HepG2 (cell line): ENCODE results near the gene CDX1. TPM values are rescaled to one million over a fixed set of nuclear protein-coding genes. Genes with fewer than 3 reads are reported as not detected.

ENCODE experiments used
- ATAC-seq: fragments of 200-7000 bp; cut with Tn5 transposase; 3 replicates; pipeline ENCODE4 v1.9.1; 2020; ENCODE audit warnings: mild to moderate bottlenecking, moderate library complexity
- BruUV-seq: library from RNA; stranded (reverse); fragments of 400-500 nt; replicated peaks from 2 replicates; lab custom pipeline; 2021; lab: Mats Ljungman, UMichigan
- CTCF ChIA-PET: fragments of 300-600 bp; formaldehyde crosslinking; extraction: SDS; loops from one replicate; lab custom pipeline; 2021; ENCODE audit warnings: low total read pairs, inconsistent platforms, low intra/inter-chr PET ratio; lab: Yijun Ruan, JAX
- POLR2A ChIA-PET: fragments of 350-600 bp; sonication (Branson Sonifier 250); formaldehyde crosslinking; loops from one replicate; lab custom pipeline; 2020; ENCODE audit warnings: antibody characterized with exemption, inconsistent platforms; lab: Yijun Ruan, JAX
- DNase-seq: peaks from one replicate; pipeline ENCODE4 v3.0.0-alpha.2; 2015; ENCODE audit warnings: low spot score
- FAIRE-seq: peaks from 3 replicates; lab custom pipeline; 2011; peaks lifted over from hg19 to GRCh38; lab: Jason Lieb, UNC
- H2AFZ ChIP-seq: one replicate; pipeline ENCODE4 v1.6.1; 2011; ENCODE audit warnings: low read length, inconsistent platforms
- H3K27ac ChIP-seq: fragments of 300-600 bp; 3 replicates; pipeline ENCODE4 v1.8.0; 2011; ENCODE audit warnings: mixed run types, mild to moderate bottlenecking, mixed read lengths, low read length, inconsistent platforms; ENCODE audit not compliant: insufficient read depth; ENCODE audit errors: extremely low read length
- H3K27me3 ChIP-seq, 2 experiments: fragments of 200-600 bp in 1 of 2; 2 replicates in 1 of 2; 3 replicates in 1 of 2; pipeline versions ENCODE4 v1.6.0 to v1.8.0; 2011; ENCODE audit warnings: low read length in 2 of 2, mild to moderate bottlenecking in 2 of 2, moderate library complexity in 2 of 2, inconsistent platforms in 1 of 2; ENCODE audit not compliant: insufficient read depth in 2 of 2, control insufficient read depth in 1 of 2
- H3K36me3 ChIP-seq, 2 experiments: fragments of 200-600 bp in 1 of 2; replicated peaks in 1 of 2; 2 replicates in 1 of 2; 3 replicates in 1 of 2; pipeline versions ENCODE4 v1.5.1 to v1.8.0; 2011; ENCODE audit warnings: low read length in 2 of 2, inconsistent platforms in 1 of 2; ENCODE audit not compliant: insufficient read depth in 2 of 2, control insufficient read depth in 1 of 2
- H3K4me1 ChIP-seq: 2 replicates; pipeline ENCODE4 v1.5.1; 2012; ENCODE audit warnings: low read length, inconsistent platforms; ENCODE audit not compliant: insufficient read depth
- H3K4me2 ChIP-seq: 2 replicates; pipeline ENCODE4 v1.6.0; 2011; ENCODE audit warnings: low read depth, low read length, inconsistent platforms
- H3K4me3 ChIP-seq, 3 experiments: fragments of 200-600 bp in 1 of 3; sonication (generic), shearing (Covaris generic) in 1 of 3; replicated peaks in 1 of 3; 2 replicates each; pipeline ENCODE4 v1.5.1; 2011 to 2016; ENCODE audit warnings: low read length in 3 of 3, inconsistent platforms in 2 of 3, low read depth in 2 of 3, mild to moderate bottlenecking in 2 of 3, control low read depth in 1 of 3, mixed read lengths in 1 of 3; ENCODE audit not compliant: insufficient read depth in 1 of 3
- H3K79me2 ChIP-seq: one replicate; pipeline ENCODE4 v1.6.1; 2011; ENCODE audit warnings: low read length, inconsistent platforms; ENCODE audit not compliant: insufficient read depth
- H3K9ac ChIP-seq: 2 replicates; pipeline ENCODE4 v1.6.0; 2011; ENCODE audit warnings: mild to moderate bottlenecking, low read depth, low read length, inconsistent platforms; ENCODE audit not compliant: insufficient read depth
- H3K9me3 ChIP-seq: 2 replicates; pipeline ENCODE4 v1.5.1; 2012; ENCODE audit warnings: mild to moderate bottlenecking, low read length
- H4K20me1 ChIP-seq: 2 replicates; pipeline ENCODE4 v1.6.0; 2011; ENCODE audit warnings: inconsistent platforms, mild to moderate bottlenecking, low read length, moderate library complexity; ENCODE audit not compliant: insufficient read depth
- EED ChIP-seq: sonication (generic); formaldehyde crosslinking; IDR thresholded peaks from 2 replicates; pipeline ENCODE4 v1.5.0; 2020; ENCODE audit warnings: mild to moderate bottlenecking, missing genetic modification reagents
- ETV5 ChIP-seq: IDR thresholded peaks from 2 replicates; pipeline ENCODE4 v1.6.1; 2018; ENCODE audit warnings: missing biosample characterization, missing genetic modification reagents, inconsistent platforms, borderline replicate concordance
- FOXO4 ChIP-seq: sonication (generic); formaldehyde crosslinking; conservative IDR thresholded peaks from 2 replicates; pipeline ENCODE4 v1.8.1; 2023; ENCODE audit warnings: missing genetic modification reagents
- IKZF5 ChIP-seq: IDR thresholded peaks from 2 replicates; pipeline ENCODE4 v1.6.1; 2018; ENCODE audit warnings: missing genetic modification reagents, mild to moderate bottlenecking, missing compliant biosample characterization
- RARA ChIP-seq: IDR thresholded peaks from 2 replicates; pipeline ENCODE4 v1.6.1; 2016; ENCODE audit warnings: missing genetic modification reagents, missing compliant biosample characterization
- TBP ChIP-seq: sonication (generic); formaldehyde crosslinking; IDR thresholded peaks from 2 replicates; pipeline ENCODE4 v1.5.0; 2020; ENCODE audit warnings: missing genetic modification reagents
- TOE1 ChIP-seq: sonication (generic); formaldehyde crosslinking; IDR thresholded peaks from 2 replicates; pipeline ENCODE4 v1.4.0; 2020; ENCODE audit warnings: mild to moderate bottlenecking, missing genetic modification reagents
- YEATS4 ChIP-seq: sonication (generic); formaldehyde crosslinking; IDR thresholded peaks from 2 replicates; pipeline ENCODE4 v1.4.0; 2020; ENCODE audit warnings: missing genetic modification reagents, borderline replicate concordance
- ZMAT5 ChIP-seq: sonication (generic); formaldehyde crosslinking; IDR thresholded peaks from 2 replicates; pipeline ENCODE4 v1.5.0; 2020; ENCODE audit warnings: mild to moderate bottlenecking, low read depth, missing genetic modification reagents, borderline replicate concordance
- ZNF567 ChIP-seq: sonication (generic); formaldehyde crosslinking; IDR thresholded peaks from 2 replicates; pipeline ENCODE4 v1.8.1; 2023; ENCODE audit warnings: mild to moderate bottlenecking, missing genetic modification reagents, borderline replicate concordance
- ZNF589 ChIP-seq: sonication (generic); formaldehyde crosslinking; conservative IDR thresholded peaks from 2 replicates; pipeline ENCODE4 v1.8.0; 2022; ENCODE audit warnings: mild to moderate bottlenecking, moderate library complexity, missing genetic modification reagents
- WGBS: methylation state at CpG from one replicate; pipeline ENCODE4 v1.1.6; 2017; ENCODE audit warnings: low lambda C conversion rate; 5-methylcytosine and 5-hydroxymethylcytosine counted together
- in situ Hi-C: cut with HindIII; loops from 2 replicates; pipeline ENCODE4 v1.10.0; 2017; ENCODE audit warnings: low pct_unique_long_range_greater_than_20kb; ENCODE audit not compliant: extremely low pct_ligation_motif_present
- intact Hi-C: fragments of 100-400 bp; cut with micrococcal nuclease; formaldehyde crosslinking; loops from one replicate; pipeline ENCODE4 v1.10.0; 2022; ENCODE audit not compliant: unreplicated experiment
- polyA plus RNA-seq, 8 experiments: library from polyadenylated mRNA; depleted of rRNA in 3 of 8; stranded (reverse) in 7 of 8; unstranded in 1 of 8; fragments of >200 nt; fragmentation: Illumina TruSeq in 4 of 8; extraction: Trizol in 4 of 8; gene quantifications; 2 replicates each; pipeline versions ENCODE4 v1.2.1 to v1.2.3, GENCODE V29; 2011 to 2016; ENCODE audit warnings: low read depth in 4 of 8, missing spikeins in 1 of 8, mixed read lengths in 1 of 8; ENCODE audit not compliant: insufficient read depth in 1 of 8
- total RNA-seq, 5 experiments: library from RNA; depleted of rRNA; stranded (reverse); fragments of >200 nt; fragmentation: Illumina TruSeq; extraction: Trizol; gene quantifications; 2 replicates each; pipeline ENCODE4 v1.2.3, GENCODE V29; 2016; ENCODE audit warnings: low read depth in 1 of 5
- TF ChIP-seq, protein P1 (sequence below): sonication (generic); formaldehyde crosslinking; IDR thresholded peaks from 2 replicates; pipeline ENCODE4 v1.4.0; 2020; ENCODE audit warnings: missing genetic modification reagents, mild to moderate bottlenecking, borderline replicate concordance

Gene CDX1
- total and polyA plus RNA-seq, 2 of the 13 experiments (the other 11 are each of a cell fraction or from before 2014, with no cell fraction given): not detected

DNA sequence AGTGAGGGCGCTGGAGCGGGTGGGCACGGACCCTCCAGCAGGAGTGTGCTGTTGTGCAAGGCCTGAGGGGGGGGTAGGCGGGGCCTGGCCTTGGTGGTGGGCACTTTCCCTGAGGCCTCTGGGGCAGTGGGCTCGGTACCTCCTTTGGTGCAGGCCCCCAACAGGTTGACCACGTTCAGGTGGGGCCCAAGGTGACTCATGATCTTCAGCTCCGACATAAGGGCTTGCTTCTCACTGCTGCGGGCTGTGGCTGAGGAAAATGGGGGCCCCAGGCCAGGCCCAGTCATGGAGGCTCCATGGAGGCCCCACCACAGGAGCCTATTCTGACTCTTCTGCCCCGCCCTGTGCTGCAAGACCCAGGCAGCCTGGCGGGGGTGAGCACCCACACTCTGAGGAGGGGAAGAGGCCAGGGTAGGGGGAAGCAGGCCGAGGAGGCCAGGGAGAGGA is 42.4 kb upstream of the CDX1 start:
- peaks cover 26% of the 10 kb centered on the region for H3K4me1 ChIP-seq

DNA sequence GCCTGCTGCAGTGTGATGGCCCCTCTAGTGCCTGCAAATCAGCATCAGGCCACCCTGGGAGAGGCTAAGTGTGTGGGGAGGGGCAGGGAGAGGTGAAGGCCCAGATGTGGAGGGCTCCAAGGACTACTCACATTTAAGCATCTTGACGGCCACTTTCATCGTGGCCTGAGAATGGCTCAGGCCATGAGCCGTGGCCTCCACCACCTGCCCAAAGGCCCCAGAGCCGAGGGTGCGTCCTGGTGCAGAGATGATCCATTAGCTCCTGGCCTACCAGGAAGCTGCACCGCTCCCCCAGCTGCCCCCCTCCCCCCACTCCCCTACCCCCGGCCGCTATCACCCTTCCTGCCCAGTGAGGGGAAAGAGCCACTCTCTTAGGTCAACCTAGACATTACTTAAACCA is 42.0 kb upstream of the CDX1 start:
- Histone ChIP-seq H3K27ac (no peak overlapping the region), H3K4me1 (peaks cover 28% of the 10 kb centered on the region), H3K4me2 (no peak overlapping the region), H3K9ac (no peak overlapping the region), H2AFZ (no peak overlapping the region), H3K79me2 (no peaks in the 10 kb centered on the region), H3K36me3 (no peaks in the 10 kb centered on the region; a peak in 1 of 5 replicates), H3K4me3 (no peak overlapping the region), H3K27me3 (no peaks in the 10 kb centered on the region), H4K20me1 (no peaks in the 10 kb centered on the region), H3K9me3 (no peaks in the 10 kb centered on the region)
- POLR2A ChIA-PET: no interaction called here
- 88% methylated on average over 5 of the region's 8 CpGs for WGBS
- no TSS peak for BruUV-seq
- no peak for DNase-seq
- FAIRE-seq: no peak
- CTCF ChIA-PET: no interaction called here
- in situ Hi-C loops: no loop called here
- intact Hi-C loops: loop anchor here (10.0 kb wide), 1 partner anchor 290 kb away; no protein-coding TSS in a partner anchor
- no peak for ATAC-seq
- TF ChIP-seq TBP (CRISPR knock-in tag) (no peak), FOXO4 (CRISPR knock-in tag) (no peak), IKZF5 (CRISPR knock-in tag) (no peak), TOE1 (CRISPR knock-in tag) (no peak), RARA (CRISPR knock-in tag) (no peak), ZMAT5 (CRISPR knock-in tag) (no peak)
- TF ChIP-seq, protein P1, sequence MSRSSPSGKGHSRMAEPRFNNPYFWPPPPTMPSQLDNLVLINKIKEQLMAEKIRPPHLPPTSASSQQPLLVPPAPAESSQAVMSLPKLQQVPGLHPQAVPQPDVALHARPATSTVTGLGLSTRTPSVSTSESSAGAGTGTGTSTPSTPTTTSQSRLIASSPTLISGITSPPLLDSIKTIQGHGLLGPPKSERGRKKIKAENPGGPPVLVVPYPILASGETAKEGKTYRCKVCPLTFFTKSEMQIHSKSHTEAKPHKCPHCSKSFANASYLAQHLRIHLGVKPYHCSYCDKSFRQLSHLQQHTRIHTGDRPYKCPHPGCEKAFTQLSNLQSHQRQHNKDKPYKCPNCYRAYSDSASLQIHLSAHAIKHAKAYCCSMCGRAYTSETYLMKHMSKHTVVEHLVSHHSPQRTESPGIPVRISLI (CRISPR knock-in tag): no peak

More for the DNA sequence above, 42.4 kb upstream of the CDX1 start:
- no peak overlapping the region for H2AFZ ChIP-seq
- no peaks in the 10 kb centered on the region for H3K79me2 ChIP-seq
- DNase-seq: no peak
- H3K4me2 ChIP-seq: no peak overlapping the region
- H3K36me3 ChIP-seq: no peaks in the 10 kb centered on the region
- 91% methylated on average over 5 of the region's 11 CpGs for WGBS
- H3K27ac ChIP-seq: no peak overlapping the region
- intact Hi-C loops: loop anchor here (10.0 kb wide), 1 partner anchor 289 kb away; no protein-coding TSS in a partner anchor
- H3K9me3 ChIP-seq: no peaks in the 10 kb centered on the region
- in situ Hi-C loops: no loop called here
- H3K9ac ChIP-seq: no peak overlapping the region
- H3K27me3 ChIP-seq: no peaks in the 10 kb centered on the region
- ChIA-PET CTCF (no interaction called here), POLR2A (interaction anchor here (1.0 kb wide), 1 partner anchor 69 kb away, joined by 3 read pairs; no protein-coding TSS in a partner anchor)
- BruUV-seq: no TSS peak
- no peaks in the 10 kb centered on the region for H4K20me1 ChIP-seq
- ATAC-seq: no peak
- TF ChIP-seq, protein P1 (CRISPR knock-in tag): no peak
- TF ChIP-seq ETV5 (CRISPR knock-in tag) (no peak), EED (CRISPR knock-in tag) (no peak), ZNF567 (no peak), ZNF589 (CRISPR knock-in tag) (no peak), YEATS4 (no peak)
- H3K4me3 ChIP-seq: no peak overlapping the region
- FAIRE-seq: no peak
